Smooth muscle cell (in vitro differentiated cells): ENCODE measurements around the gene CELF4. TPM values are rescaled to one million over a fixed set of nuclear protein-coding genes. Genes with fewer than 3 reads are reported as not detected.
A peak's percentile ranks its signal among the peaks of the same experiment; 100 is the strongest.

Experiments
- DNase-seq: peaks from one replicate; lab custom pipeline; 2025; ENCODE audit not compliant: unreplicated experiment; lab: John Stamatoyannopoulos, UW
- H2AFZ ChIP-seq: fragments of 200-600 bp; sonication (generic); 2 replicates; pipeline ENCODE4 v1.6.0; 2016; ENCODE audit warnings: antibody characterized with exemption, low read depth, mild to moderate bottlenecking
- H3F3A ChIP-seq: fragments of 200-600 bp; sonication (generic); 2 replicates; pipeline ENCODE4 v1.6.0; 2017; ENCODE audit warnings: antibody characterized with exemption, low read depth
- H3K27ac ChIP-seq: fragments of 200-600 bp; sonication (generic); 2 replicates; pipeline ENCODE4 v1.5.1; 2016; ENCODE audit warnings: low read depth, mild to moderate bottlenecking
- H3K27me3 ChIP-seq: fragments of 200-600 bp; sonication (generic); 2 replicates; pipeline ENCODE4 v1.6.1; 2016; ENCODE audit warnings: low read depth, mild to moderate bottlenecking
- H3K36me3 ChIP-seq: fragments of 200-600 bp; sonication (generic); 2 replicates; pipeline ENCODE4 v1.5.1; 2016; ENCODE audit warnings: low read depth
- H3K4me1 ChIP-seq: fragments of 200-600 bp; sonication (generic); 2 replicates; pipeline ENCODE4 v1.5.1; 2016; ENCODE audit warnings: low read depth
- H3K4me2 ChIP-seq: fragments of 200-600 bp; sonication (generic); 2 replicates; pipeline ENCODE4 v1.6.0; 2016; ENCODE audit warnings: mild to moderate bottlenecking
- H3K4me3 ChIP-seq: fragments of 200-600 bp; sonication (generic); 2 replicates; pipeline ENCODE4 v1.5.1; 2016; ENCODE audit warnings: mild to moderate bottlenecking
- H3K79me2 ChIP-seq: fragments of 200-600 bp; sonication (generic); 2 replicates; pipeline ENCODE4 v1.6.0; 2016; ENCODE audit warnings: low read depth, mild to moderate bottlenecking
- H3K9ac ChIP-seq: fragments of 200-600 bp; sonication (generic); 2 replicates; pipeline ENCODE4 v1.6.0; 2016; ENCODE audit warnings: low read depth
- H3K9me3 ChIP-seq: fragments of 200-600 bp; sonication (generic); replicated peaks from 2 replicates; pipeline ENCODE4 v1.5.1; 2016; ENCODE audit warnings: low read depth
- H4K20me1 ChIP-seq: fragments of 200-600 bp; sonication (generic); 2 replicates; pipeline ENCODE4 v1.6.0; 2016; ENCODE audit warnings: low read depth
- CTCF ChIP-seq: fragments of 200-600 bp; sonication (generic); IDR thresholded peaks from 2 replicates; pipeline ENCODE4 v1.5.1; 2017; ENCODE audit warnings: borderline replicate concordance, mild to moderate bottlenecking, antibody characterized with exemption; ENCODE audit not compliant: insufficient read depth, poor library complexity, severe bottlenecking
- WGBS: methylation state at CpG from one replicate; pipeline ENCODE4 v1.1.7; 2016; ENCODE audit warnings: low lambda C conversion rate; 5-methylcytosine and 5-hydroxymethylcytosine counted together
- polyA plus RNA-seq: library from polyadenylated mRNA; unstranded; fragments of >200 nt; fragmentation: Nextera tagmentation; extraction: Ambion mirVana; gene quantifications from 2 replicates; pipeline ENCODE4 v1.2.1, GENCODE V29; 2016
- total RNA-seq: library from RNA; depleted of rRNA; stranded (reverse); fragments of >200 nt; gene quantifications from 2 replicates; pipeline ENCODE4 v1.2.3, GENCODE V29; 2014

Gene CELF4
- total and polyA plus RNA-seq, 2 experiments from 2014 or later = 0.40 TPM; not detected in 1

- H3K4me2 ChIP-seq = no peak overlapping the region
- TF ChIP-seq CTCF = no peak
These were observed 278.8 kb downstream of the CELF4 start for GRCh38 chr18:37286801-37287200.

GRCh38 chr18:37285825-37286224 lies 279.8 kb downstream of the CELF4 start:
- no peak for TF ChIP-seq CTCF
- Histone ChIP-seq H4K20me1 (no peaks in the 10 kb centered on the region), H3K27ac (no peak overlapping the region), H3K4me3 (no peak overlapping the region), H3K27me3 (peaks cover 11% of the 10 kb centered on the region), H3K9me3 (no peaks in the 10 kb centered on the region), H3K4me2 (no peak overlapping the region), H3K9ac (no peak overlapping the region), H3K79me2 (no peaks in the 10 kb centered on the region), H3F3A (no peaks in the 10 kb centered on the region), H3K4me1 (no peaks in the 10 kb centered on the region), H2AFZ (no peak overlapping the region), H3K36me3 (no peaks in the 10 kb centered on the region)
- no peak for DNase-seq
- WGBS = 89% methylated on average over 12 of the region's 12 CpGs

More at GRCh38 chr18:37286801-37287200, 278.8 kb downstream of the CELF4 start:
- no peaks in the 10 kb centered on the region for H3K36me3 ChIP-seq
- no peak overlapping the region for H3K27ac ChIP-seq
- no peak overlapping the region for H2AFZ ChIP-seq
- no peak for DNase-seq
- no peak overlapping the region for H3K9ac ChIP-seq
- H3K27me3 ChIP-seq = peaks cover 4% of the 10 kb centered on the region
- WGBS = 89% methylated on average over 9 of the region's 9 CpGs
- H3F3A ChIP-seq = no peaks in the 10 kb centered on the region
- H4K20me1 ChIP-seq = no peaks in the 10 kb centered on the region
- H3K79me2 ChIP-seq = no peaks in the 10 kb centered on the region
- H3K9me3 ChIP-seq = no peaks in the 10 kb centered on the region
- H3K4me1 ChIP-seq = no peaks in the 10 kb centered on the region
- H3K4me3 ChIP-seq = no peak overlapping the region

GRCh38 chr18:37284260-37284659 lies 281.3 kb downstream of the CELF4 start:
- no peak overlapping the region for H3K27ac ChIP-seq
- no peak for DNase-seq
- no peak overlapping the region for H3K4me3 ChIP-seq
- H3K9me3 ChIP-seq = no peaks in the 10 kb centered on the region
- peaks cover 26% of the 10 kb centered on the region for H3K27me3 ChIP-seq
- 89% methylated on average over 7 of the region's 7 CpGs for WGBS
- no peak overlapping the region for H3K9ac ChIP-seq
- H3K79me2 ChIP-seq = no peaks in the 10 kb centered on the region
- H3K4me1 ChIP-seq = no peaks in the 10 kb centered on the region
- no peaks in the 10 kb centered on the region for H3K36me3 ChIP-seq
- H2AFZ ChIP-seq = no peak overlapping the region
- no peaks in the 10 kb centered on the region for H3F3A ChIP-seq
- TF ChIP-seq CTCF = no peak
- H3K4me2 ChIP-seq = no peak overlapping the region
- H4K20me1 ChIP-seq = no peaks in the 10 kb centered on the region

- Histone ChIP-seq H3F3A (no peaks in the 10 kb centered on the region), H3K27me3 (peaks cover 36% of the 10 kb centered on the region), H3K4me3 (no peak overlapping the region), H3K79me2 (no peaks in the 10 kb centered on the region), H3K9ac (no peak overlapping the region), H3K4me2 (no peak overlapping the region), H3K27ac (no peak overlapping the region), H4K20me1 (no peaks in the 10 kb centered on the region), H3K36me3 (no peaks in the 10 kb centered on the region), H2AFZ (no peak overlapping the region), H3K9me3 (no peaks in the 10 kb centered on the region), H3K4me1 (no peaks in the 10 kb centered on the region)
- 63% methylated on average over 5 of the region's 5 CpGs for whole genome bisulfite sequencing
- TF ChIP-seq CTCF = peak; percentile 32
- DNase-seq = no peak
These were observed 283.1 kb downstream of the CELF4 start for GRCh38 chr18:37282386-37283037.
